Prostate gland (tissue), 2 donors: ENCODE data around the gene SLC39A9.

Experiments used
- CTCF ChIP-seq, 4 experiments: fragments of 200-600 bp in 2 of 4; fragments of 450-650 bp in 2 of 4; sonication (generic) in 2 of 4; IDR thresholded peaks; 1 replicate in 3 of 4; 2 replicates in 1 of 4; pipeline ENCODE4 v1.5.1; 2016 to 2019; ENCODE audit warnings: antibody characterized with exemption in 4 of 4, mild to moderate bottlenecking in 2 of 4, moderate library complexity in 2 of 4
- POLR2A ChIP-seq: fragments of 450-650 bp; IDR thresholded peaks from one replicate; pipeline ENCODE4 v1.6.1; 2016; ENCODE audit warnings: antibody characterized with exemption, mild to moderate bottlenecking

GRCh38 chr14:69356903-69357543 lies 41.5 kb upstream of the SLC39A9 start:
- TF ChIP-seq POLR2A (no peak), CTCF (IDR thresholded peaks at IDR 0.05) (no peak)
